Astrocyte (in vitro differentiated cells and primary cell): ENCODE results near the gene ONECUT2. TPM values are rescaled to one million over a fixed set of nuclear protein-coding genes. Genes with fewer than 3 reads are reported as not detected.

Experiments used
- DNase-seq: peaks from one replicate; pipeline ENCODE4 v3.0.0-alpha.2; 2010; ENCODE audit warnings: low read depth
- FAIRE-seq: peaks from 2 replicates; lab custom pipeline; 2011; peaks lifted over from hg19 to GRCh38; lab: Jason Lieb, UNC
- H2AFZ ChIP-seq: 2 replicates; pipeline ENCODE4 v1.6.0; 2012; ENCODE audit warnings: low read depth, low read length, inconsistent platforms
- H3K27ac ChIP-seq: 2 replicates; pipeline ENCODE4 v1.5.1; 2011; ENCODE audit warnings: low read depth, low read length, inconsistent platforms
- H3K27me3 ChIP-seq: 2 replicates; pipeline ENCODE4 v1.6.0; 2011; ENCODE audit warnings: low read length, inconsistent platforms; ENCODE audit not compliant: insufficient read depth
- H3K36me3 ChIP-seq: 2 replicates; pipeline ENCODE4 v1.5.1; 2011; ENCODE audit warnings: low read length, inconsistent platforms; ENCODE audit not compliant: insufficient read depth
- H3K4me1 ChIP-seq: 2 replicates; pipeline ENCODE4 v1.5.1; 2011; ENCODE audit warnings: low read length, inconsistent platforms; ENCODE audit not compliant: insufficient read depth
- H3K4me2 ChIP-seq: 2 replicates; pipeline ENCODE4 v1.6.0; 2012; ENCODE audit warnings: low read length, inconsistent platforms
- H3K4me3 ChIP-seq: 2 replicates; pipeline ENCODE4 v1.5.1; 2011; ENCODE audit warnings: low read depth, mild to moderate bottlenecking, low read length, inconsistent platforms; ENCODE audit not compliant: insufficient read depth
- H3K79me2 ChIP-seq: 2 replicates; pipeline ENCODE4 v1.6.0; 2012; ENCODE audit warnings: mild to moderate bottlenecking, low read length, inconsistent platforms; ENCODE audit not compliant: insufficient read depth
- H3K9ac ChIP-seq: 2 replicates; pipeline ENCODE4 v1.6.0; 2012; ENCODE audit warnings: mild to moderate bottlenecking, low read length, inconsistent platforms
- H3K9me3 ChIP-seq: 2 replicates; pipeline ENCODE4 v1.5.1; 2012; ENCODE audit warnings: low read depth, mild to moderate bottlenecking, low read length, inconsistent platforms; ENCODE audit not compliant: insufficient read depth
- H4K20me1 ChIP-seq: 2 replicates; pipeline ENCODE4 v1.6.0; 2012; ENCODE audit warnings: low read length, inconsistent platforms; ENCODE audit not compliant: insufficient read depth
- H3K27ac Mint-ChIP-seq: one replicate; pipeline ENCODE4 v1.8.0; 2021; ENCODE audit warnings: mild to moderate bottlenecking, mixed read lengths; ENCODE audit not compliant: unreplicated experiment
- H3K27me3 Mint-ChIP-seq: one replicate; pipeline ENCODE4 v1.8.0; 2021; ENCODE audit warnings: low read depth, mixed read lengths; ENCODE audit not compliant: unreplicated experiment
- H3K36me3 Mint-ChIP-seq: one replicate; pipeline ENCODE4 v1.8.0; 2021; ENCODE audit warnings: low read depth, mixed read lengths; ENCODE audit not compliant: unreplicated experiment
- H3K4me1 Mint-ChIP-seq: one replicate; pipeline ENCODE4 v1.8.0; 2021; ENCODE audit warnings: low read depth, mixed read lengths; ENCODE audit not compliant: unreplicated experiment
- H3K4me3 Mint-ChIP-seq: one replicate; pipeline ENCODE4 v1.8.0; 2021; ENCODE audit warnings: mild to moderate bottlenecking, moderate library complexity, mixed read lengths; ENCODE audit not compliant: unreplicated experiment
- H3K9me3 Mint-ChIP-seq: one replicate; pipeline ENCODE4 v1.8.0; 2021; ENCODE audit warnings: mild to moderate bottlenecking, mixed read lengths; ENCODE audit not compliant: unreplicated experiment
- EZH2 ChIP-seq: IDR thresholded peaks from 2 replicates; pipeline ENCODE4 v1.6.1; 2012; ENCODE audit warnings: mild to moderate bottlenecking, low read length, inconsistent platforms; ENCODE audit not compliant: insufficient read depth
- total RNA-seq: library from RNA; stranded (reverse); gene quantifications from 2 replicates; pipeline ENCODE4 v1.2.1, GENCODE V29; 2021
- TF ChIP-seq, protein P1 (sequence below): IDR thresholded peaks from 2 replicates; pipeline ENCODE4 v1.5.1; 2011; ENCODE audit warnings: low read depth, mild to moderate bottlenecking, inconsistent platforms, low read length, moderate library complexity; ENCODE audit not compliant: insufficient read depth

Gene ONECUT2
- total RNA-seq, 1 donor from 2014 or later = 6.2 TPM

DNA sequence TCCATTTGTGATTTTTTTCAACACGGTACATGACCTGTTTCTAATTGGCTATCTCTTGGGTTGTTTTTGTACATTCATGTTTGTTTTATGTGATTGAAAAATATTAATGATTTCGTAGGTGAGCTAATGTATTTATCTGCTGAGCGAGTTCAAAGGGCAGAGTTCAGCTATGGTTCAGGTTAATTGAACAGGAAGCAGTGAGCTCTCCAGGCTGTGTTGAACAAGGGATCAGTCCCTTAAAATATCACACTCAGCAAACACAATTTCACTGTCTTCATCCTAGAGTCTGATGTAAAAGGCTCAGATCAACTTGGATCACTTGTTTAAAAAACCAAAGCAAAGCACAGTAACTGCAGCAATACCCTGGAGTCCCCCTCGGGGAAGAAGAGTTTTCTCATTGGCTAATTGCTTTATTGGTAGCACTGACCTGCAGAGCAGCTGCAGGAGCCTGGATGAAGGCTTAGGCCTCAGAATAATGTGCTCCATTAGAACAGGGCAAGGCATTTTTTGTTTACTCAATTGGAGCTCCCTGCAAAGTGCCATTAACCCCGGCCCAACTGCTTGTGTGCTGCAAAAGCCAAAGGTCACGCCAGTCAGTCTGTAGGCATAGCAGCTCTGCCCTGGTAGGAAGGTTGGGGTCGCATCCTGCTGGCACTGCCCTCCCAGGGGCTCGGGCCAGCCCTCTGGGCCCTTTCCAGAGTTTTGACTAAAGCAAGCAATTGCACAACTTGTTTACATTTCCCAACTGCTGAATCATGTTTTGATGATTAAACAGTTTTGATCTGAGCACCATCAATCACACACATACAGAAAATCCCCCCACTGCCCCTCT is 10.5 kb downstream of the ONECUT2 start:
- no peak overlapping the region for H3K27ac Mint-ChIP-seq
- Histone ChIP-seq H3K4me3 (no peak overlapping the region), H3K4me1 (peaks cover 5% of the 10 kb centered on the region), H3K9ac (no peak overlapping the region), H3K9me3 (no peaks in the 10 kb centered on the region), H3K79me2 (no peaks in the 10 kb centered on the region), H3K36me3 (no peaks in the 10 kb centered on the region), H2AFZ (no peak overlapping the region), H4K20me1 (no peaks in the 10 kb centered on the region), H3K27ac (no peak overlapping the region), H3K27me3 (peaks cover 37% of the 10 kb centered on the region), H3K4me2 (no peak overlapping the region)
- H3K4me1 Mint-ChIP-seq = no peaks in the 10 kb centered on the region
- DNase-seq = no peak
- H3K27me3 Mint-ChIP-seq = peaks cover 54% of the 10 kb centered on the region
- FAIRE-seq = no peak
- no peak for TF ChIP-seq EZH2
- TF ChIP-seq, protein P1, sequence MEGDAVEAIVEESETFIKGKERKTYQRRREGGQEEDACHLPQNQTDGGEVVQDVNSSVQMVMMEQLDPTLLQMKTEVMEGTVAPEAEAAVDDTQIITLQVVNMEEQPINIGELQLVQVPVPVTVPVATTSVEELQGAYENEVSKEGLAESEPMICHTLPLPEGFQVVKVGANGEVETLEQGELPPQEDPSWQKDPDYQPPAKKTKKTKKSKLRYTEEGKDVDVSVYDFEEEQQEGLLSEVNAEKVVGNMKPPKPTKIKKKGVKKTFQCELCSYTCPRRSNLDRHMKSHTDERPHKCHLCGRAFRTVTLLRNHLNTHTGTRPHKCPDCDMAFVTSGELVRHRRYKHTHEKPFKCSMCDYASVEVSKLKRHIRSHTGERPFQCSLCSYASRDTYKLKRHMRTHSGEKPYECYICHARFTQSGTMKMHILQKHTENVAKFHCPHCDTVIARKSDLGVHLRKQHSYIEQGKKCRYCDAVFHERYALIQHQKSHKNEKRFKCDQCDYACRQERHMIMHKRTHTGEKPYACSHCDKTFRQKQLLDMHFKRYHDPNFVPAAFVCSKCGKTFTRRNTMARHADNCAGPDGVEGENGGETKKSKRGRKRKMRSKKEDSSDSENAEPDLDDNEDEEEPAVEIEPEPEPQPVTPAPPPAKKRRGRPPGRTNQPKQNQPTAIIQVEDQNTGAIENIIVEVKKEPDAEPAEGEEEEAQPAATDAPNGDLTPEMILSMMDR = no peak
- peaks cover 4% of the 10 kb centered on the region for H3K9me3 Mint-ChIP-seq
- H3K4me3 Mint-ChIP-seq = no peak overlapping the region
- H3K36me3 Mint-ChIP-seq = peaks cover 5% of the 10 kb centered on the region

GRCh38 chr18:57446322-57446721 is 11.1 kb downstream of the ONECUT2 start:
- Histone ChIP-seq H3K4me3 (no peak overlapping the region), H3K79me2 (no peaks in the 10 kb centered on the region), H2AFZ (no peak overlapping the region), H3K4me2 (no peak overlapping the region), H3K27ac (no peak overlapping the region), H3K9ac (no peak overlapping the region), H3K4me1 (peaks cover 4% of the 10 kb centered on the region), H3K9me3 (no peaks in the 10 kb centered on the region), H4K20me1 (no peaks in the 10 kb centered on the region), H3K36me3 (no peaks in the 10 kb centered on the region), H3K27me3 (peaks cover 31% of the 10 kb centered on the region)
- FAIRE-seq (no peak), DNase-seq (no peak)
- peaks cover 48% of the 10 kb centered on the region for H3K27me3 Mint-ChIP-seq
- H3K4me1 Mint-ChIP-seq = no peaks in the 10 kb centered on the region
- no peak overlapping the region for H3K4me3 Mint-ChIP-seq
- TF ChIP-seq, protein P1 = peak; percentile 38
- no peak for TF ChIP-seq EZH2
- peaks cover 4% of the 10 kb centered on the region for H3K9me3 Mint-ChIP-seq
- H3K27ac Mint-ChIP-seq = no peak overlapping the region
- H3K36me3 Mint-ChIP-seq = peaks cover 5% of the 10 kb centered on the region

DNA sequence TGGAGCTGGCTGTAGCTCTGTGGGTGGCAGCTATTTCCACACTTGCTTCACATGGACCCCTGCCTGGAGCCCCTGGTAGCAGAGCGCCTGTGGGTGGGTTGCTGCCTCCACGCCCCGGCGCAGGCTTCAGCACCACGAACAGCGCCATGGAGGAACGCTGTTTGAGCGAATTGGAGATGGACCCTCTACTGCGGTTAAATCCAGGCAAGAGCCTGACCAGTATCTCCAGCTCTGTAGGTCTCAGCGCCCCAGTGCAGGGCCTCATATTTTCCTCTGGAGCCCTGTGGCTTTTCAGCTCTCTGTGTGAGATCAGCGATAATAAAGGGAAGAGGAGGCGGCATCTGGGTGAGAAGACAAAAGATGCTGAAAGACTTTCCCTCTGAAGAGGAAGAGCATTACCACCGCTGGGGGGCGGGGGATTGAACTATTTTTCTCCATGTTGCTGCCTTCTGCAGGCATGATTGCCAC is 12.0 kb downstream of the ONECUT2 start:
- no peak overlapping the region for H3K4me2 ChIP-seq
- no peaks in the 10 kb centered on the region for H3K36me3 ChIP-seq
- no peaks in the 10 kb centered on the region for H3K4me1 ChIP-seq
- H4K20me1 ChIP-seq = no peaks in the 10 kb centered on the region
- TF ChIP-seq, protein P1 = peak; percentile 3
- no peak for TF ChIP-seq EZH2
- no peak overlapping the region for H3K4me3 Mint-ChIP-seq
- H3K36me3 Mint-ChIP-seq = peaks cover 5% of the 10 kb centered on the region
- no peaks in the 10 kb centered on the region for H3K4me1 Mint-ChIP-seq
- peaks cover 41% of the 10 kb centered on the region for H3K27me3 Mint-ChIP-seq
- H3K4me3 ChIP-seq = no peak overlapping the region
- peaks cover 24% of the 10 kb centered on the region for H3K27me3 ChIP-seq
- H3K27ac Mint-ChIP-seq = no peak overlapping the region
- peak; percentile 8 for DNase-seq
- H3K79me2 ChIP-seq = no peaks in the 10 kb centered on the region
- H3K9me3 Mint-ChIP-seq = peaks cover 2% of the 10 kb centered on the region
- FAIRE-seq = no peak
- no peaks in the 10 kb centered on the region for H3K9me3 ChIP-seq
- H3K9ac ChIP-seq = no peak overlapping the region
- H3K27ac ChIP-seq = no peak overlapping the region
- H2AFZ ChIP-seq = no peak overlapping the region
